GM18867 (cell line): Measurements from ENCODE around the gene CXXC5.
"Not testable (repeated sequence)": the region's sequence is repeated elsewhere in the genome, so short reads cannot be mapped to it uniquely, and the experiment has no call there.

Source experiments
- ATAC-seq: cut with Tn5 transposase; IDR thresholded peaks from one replicate; pipeline ENCODE4 v1.9.1; 2021; ENCODE audit warnings: mild to moderate bottlenecking, moderate library complexity; ENCODE audit not compliant: unreplicated experiment

CXXC5 gene

DNA sequence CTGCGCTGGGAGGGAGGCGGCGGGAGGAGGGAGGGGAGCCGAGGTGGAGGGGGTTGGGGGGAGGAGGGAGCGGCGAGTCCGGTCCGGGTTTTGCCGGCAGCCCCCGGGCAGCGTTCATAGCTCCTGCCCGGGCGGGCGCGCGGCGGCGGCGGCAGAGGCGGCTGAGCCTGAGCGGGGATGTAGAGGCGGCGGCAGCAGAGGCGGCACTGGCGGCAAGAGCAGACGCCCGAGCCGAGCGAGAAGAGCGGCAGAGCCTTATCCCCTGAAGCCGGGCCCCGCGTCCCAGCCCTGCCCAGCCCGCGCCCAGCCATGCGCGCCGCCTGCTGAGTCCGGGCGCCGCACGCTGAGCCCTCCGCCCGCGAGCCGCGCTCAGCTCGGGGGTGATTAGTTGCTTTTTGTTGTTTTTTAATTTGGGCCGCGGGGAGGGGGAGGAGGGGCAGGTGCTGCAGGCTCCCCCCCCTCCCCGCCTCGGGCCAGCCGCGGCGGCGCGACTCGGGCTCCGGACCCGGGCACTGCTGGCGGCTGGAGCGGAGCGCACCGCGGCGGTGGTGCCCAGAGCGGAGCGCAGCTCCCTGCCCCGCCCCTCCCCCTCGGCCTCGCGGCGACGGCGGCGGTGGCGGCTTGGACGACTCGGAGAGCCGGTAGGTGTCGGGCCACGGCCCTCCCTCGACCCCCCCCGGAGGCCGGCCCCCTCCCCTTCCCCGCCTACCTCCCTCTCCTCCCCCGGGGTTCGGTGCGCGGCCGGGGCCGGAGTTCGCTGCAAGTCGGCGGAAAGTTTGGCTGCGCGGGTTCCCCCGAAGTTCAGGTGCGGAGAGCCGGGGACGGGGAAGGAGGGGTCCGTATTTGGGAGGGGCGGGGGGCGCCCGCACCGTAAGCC is at the start of gene CXXC5:
Gene CXXC5 (plus strand): TSS at position 145 of the 877 bp plus-strand sequence. CDS start 32,175 bp downstream, outside the sequence.
- peak; percentile 40 for ATAC-seq

DNA sequence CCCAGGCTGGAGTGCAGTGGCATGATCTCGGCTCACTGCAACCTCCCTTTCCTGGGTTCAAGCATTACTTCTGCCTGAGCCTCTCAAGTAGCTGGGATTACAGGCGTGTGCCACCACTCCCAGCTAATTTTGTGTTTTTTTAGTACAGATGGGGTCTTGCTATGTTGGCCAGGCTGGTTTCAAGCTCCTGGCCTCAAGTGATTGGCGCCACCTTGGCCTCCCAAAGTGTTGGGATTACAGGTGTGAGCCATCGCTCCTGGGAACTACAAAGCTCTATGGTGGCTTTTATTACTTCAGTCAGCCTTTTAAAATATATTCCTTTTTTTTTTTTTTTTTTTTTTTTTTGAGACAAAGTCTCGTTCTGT is 49.6 kb upstream of the CXXC5 start:
- ATAC-seq, result not testable (repeated sequence)

DNA sequence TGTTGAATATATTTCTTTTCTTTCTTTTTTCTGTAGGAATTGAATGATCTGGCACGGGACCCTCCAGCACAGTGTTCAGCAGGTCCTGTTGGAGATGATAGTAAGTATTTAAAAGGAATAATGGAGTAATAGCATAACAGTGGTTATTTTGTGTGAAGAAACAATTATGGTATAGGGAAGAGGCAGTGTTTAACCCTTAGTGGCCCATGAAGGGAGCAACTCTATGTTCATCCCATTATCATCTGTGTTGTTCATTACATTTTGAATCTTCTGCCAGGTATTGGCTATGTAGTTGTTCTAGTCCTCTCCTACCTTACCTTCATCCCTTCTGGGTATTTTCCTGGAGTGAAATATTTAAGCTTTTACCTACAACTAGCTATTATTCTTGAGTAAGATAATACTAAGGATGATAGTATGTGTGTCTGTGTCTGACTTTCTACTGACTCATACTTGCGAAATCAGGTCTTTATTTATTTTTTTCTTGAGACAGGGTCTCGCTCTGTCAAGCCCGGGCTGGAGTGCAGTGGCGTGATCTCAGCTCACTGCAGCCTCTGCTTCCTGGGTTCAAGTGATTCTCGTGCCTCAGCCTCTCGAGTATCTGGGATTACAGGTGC is 47.7 kb upstream of the CXXC5 start:
- ATAC-seq, result no peak

- ATAC-seq, result no peak
Measured at GRCh38 chr5:139601429-139601828, 46.7 kb upstream of the CXXC5 start.

DNA sequence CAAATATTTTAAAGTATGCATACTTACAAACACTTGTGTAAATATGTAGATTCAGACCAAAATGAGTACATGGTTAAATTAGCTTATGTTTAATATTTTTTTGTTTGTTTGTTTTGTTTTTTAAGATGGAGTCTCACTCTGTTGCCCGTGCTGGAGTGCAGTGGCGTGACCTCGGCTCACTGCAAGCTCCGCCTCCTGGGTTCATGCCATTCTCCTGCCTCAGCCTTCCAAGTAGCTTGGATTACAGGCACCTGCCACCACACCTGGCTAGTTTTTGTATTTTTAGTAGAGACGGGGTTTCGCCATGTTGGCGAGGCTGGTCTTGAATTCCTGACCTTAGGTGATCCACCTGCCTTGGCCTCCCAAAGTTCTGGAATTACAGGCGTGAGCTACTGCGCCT is 46.2 kb upstream of the CXXC5 start:
- ATAC-seq, result not testable (repeated sequence)

DNA sequence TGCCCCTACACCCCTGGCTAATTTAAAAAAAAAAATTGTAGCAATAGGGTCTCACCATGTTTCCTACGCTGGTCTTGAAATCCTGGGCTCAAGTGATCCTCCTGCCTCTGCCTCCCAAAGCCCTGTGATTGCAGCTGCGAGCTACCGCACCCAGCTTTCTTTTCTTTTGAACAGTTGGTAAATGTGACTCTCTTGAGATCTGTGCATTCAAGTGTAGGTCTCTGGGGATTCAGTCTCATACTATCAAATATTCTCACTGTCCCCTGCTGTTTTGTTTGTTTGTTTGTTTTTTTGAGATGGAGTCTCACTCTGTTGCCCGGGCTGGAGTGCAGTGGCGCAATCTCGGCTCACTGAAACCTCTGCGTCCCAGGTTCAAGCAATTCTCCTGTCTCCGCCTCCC is 42.3 kb upstream of the CXXC5 start:
- no peak for ATAC-seq

GRCh38 chr5:139611703-139612584 is 36.2 kb upstream of the CXXC5 start:
- no peak for ATAC-seq

DNA sequence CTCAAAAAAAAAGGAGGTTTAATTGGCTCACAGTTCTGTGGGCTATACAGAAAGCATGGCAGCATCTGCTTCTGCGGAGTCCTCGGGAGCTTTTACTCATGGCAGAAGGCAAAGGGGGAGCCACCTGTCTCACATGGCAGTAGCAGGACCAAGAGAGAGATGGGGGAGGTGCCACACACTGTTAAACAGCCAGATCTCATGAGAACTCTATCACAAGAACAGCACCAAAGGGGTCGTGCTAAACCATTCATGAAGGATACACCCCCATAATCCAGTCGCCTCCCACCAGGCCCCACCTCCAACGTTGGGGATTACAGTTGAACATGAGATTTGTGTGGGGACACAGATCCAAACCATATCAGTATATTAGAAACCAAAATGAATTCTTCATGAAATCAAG is 28.3 kb upstream of the CXXC5 start:
- no peak for ATAC-seq

DNA sequence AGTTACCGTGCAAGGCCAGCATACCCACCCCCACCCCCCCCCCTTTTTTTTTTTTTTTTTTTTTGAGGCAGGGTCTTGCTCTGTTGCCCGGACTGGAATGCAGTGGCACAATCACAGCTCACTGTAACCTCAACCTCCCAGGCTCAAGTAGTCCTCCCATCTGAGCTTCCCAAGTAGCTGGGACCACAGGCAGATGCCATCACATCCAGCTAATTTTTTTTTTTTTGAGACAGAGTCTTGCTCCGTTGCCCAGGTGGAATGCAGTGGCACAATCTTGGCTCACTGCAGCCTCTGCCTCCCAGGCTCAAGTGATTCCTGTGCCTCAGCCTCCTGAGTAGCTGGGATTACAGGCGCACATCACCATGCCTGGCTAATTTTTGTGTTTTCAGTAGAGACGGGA is 22.8 kb upstream of the CXXC5 start:
- ATAC-seq, result not testable (repeated sequence)

- ATAC-seq, result no peak
Measured at GRCh38 chr5:139630855-139631254, 17.3 kb upstream of the CXXC5 start.

DNA sequence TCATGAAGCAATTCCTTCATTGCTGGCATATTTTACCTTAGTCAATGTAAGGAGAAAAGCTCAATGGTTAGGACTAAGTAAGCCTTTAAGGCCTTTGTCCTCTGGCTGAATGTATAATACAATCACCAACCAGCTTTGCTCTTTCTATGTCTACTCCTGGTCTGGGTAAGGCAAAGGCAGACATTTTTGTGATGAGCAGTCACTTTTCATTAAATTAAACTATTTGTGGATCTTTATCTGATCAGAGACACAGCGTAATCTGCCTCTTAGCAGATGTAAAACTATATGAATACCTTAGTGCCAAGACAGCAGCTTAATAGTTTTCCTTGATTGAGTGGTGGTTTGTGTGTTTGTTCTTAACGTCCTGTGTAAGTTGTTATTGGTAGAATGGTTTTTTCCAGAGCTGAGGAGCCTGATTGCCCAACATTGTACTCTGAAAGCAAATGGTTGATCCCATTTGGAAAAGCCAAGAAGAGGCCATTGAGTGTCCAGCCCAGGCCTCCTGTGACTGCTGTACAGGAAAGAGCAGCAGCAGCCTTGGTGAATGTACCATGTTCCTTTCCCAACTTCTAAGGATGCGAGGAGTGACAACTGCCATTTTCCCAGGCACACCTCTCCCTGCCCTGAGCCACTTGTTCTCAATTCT is 16.5 kb upstream of the CXXC5 start:
- no peak for ATAC-seq

DNA sequence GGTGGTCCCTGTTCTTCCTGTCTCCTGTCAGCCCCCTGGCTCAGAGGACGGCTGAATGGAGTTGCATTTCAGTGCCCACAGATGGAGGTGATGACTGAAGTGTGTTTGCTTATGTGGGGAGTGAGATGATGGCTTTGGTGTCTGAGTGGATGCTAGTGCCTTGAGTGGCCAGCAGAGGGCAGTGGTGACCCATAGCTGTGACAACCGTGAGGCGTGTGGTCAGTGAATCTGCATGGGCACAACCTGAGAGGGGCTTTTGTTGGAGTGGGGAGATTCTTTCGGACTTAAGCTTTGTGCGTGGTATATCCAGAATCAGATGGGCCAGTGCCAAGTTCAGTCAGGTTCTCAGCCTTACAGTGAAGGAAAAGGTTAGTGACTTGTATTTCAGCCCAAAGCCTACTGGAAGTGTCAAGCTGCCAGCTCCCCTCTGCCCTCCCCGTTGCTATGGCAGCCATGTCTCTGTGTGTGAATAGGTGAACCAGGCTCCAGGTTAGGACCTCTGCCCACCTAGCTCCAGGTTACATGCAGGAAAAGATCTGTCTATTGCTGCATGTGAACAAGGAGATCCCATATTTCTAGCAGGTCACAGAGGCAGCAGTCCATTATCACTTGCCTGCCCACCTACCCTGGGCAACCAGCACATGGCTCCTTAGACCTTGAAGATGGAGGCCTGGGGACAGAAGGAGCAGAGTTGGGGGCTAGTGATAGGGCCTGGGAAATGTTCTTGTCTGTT is 14.7 kb upstream of the CXXC5 start:
- ATAC-seq, result peak; percentile 32

- ATAC-seq, result no peak
Measured at GRCh38 chr5:139634028-139634325, 14.2 kb upstream of the CXXC5 start.

DNA sequence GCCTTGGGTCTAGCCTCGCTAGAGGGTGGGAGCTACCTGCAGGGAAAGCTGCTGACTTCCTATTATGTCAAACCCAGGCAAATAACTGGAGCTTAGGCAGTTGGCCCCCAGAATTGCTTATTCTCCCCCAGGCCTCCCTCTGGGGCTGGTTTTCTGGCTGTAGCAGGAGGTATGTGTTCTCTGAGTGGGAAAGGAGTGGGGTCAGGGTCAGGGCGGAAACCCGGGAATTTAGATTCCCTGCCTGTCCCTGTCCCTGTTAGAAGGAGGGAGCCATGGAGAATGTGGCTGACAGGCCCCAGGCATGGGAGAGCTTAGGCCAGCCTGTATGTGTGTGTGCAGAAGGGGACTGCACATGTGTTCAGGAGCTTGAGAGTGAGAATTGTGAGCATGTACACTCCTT is 13.6 kb upstream of the CXXC5 start:
- no peak for ATAC-seq

DNA sequence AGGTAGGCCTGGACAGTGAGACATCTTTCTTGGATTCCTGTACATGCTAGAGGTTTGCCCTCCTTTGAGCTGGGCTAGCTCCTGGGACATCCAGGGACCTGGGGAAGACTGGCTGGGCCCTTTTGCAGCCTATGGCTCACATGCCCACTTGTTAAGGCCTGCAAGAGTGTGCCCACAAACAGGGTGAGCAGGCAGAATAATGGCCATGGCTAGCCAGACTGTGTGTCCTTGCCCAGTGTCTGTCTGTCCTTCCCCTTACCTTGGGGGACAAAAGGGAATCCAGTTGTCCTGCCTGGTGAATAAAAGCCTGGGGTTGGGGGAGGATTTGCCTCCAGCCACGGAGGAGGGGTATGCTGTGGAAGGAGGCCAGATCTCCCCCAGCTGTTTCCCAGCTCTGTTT is 13.0 kb upstream of the CXXC5 start:
- ATAC-seq, result no peak

GRCh38 chr5:139635606-139636206 is 12.4 kb upstream of the CXXC5 start:
- no peak for ATAC-seq

DNA sequence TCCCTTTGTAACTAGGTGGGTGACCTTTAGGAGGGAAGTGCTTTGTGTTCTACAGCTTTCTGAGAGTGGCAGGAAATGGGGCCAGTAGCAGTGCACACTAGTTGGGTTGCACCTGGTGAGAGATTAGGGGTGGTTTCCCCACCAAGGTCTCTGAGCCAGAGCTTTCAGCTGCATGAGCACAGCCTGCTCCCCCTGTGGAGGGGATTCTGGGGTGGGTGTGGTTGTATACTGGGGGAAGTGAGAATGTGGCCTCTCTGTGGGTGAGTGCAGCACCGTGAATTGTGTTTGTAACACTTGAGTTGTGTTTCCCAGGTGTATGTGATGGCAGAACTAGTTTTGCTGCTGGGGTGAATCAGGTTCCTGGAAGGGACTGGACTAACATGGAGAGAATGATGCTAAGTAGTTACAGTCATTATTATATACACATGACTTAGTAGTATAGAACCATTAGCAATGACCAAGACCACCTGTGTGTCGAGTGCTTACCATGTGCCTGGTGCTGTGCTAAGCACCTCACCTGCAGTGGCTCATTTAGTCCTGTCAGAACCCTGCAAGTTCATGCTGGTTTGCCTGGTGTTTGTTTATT is 11.8 kb upstream of the CXXC5 start:
- peak; percentile 66 for ATAC-seq

GRCh38 chr5:139636975-139637408 is 11.2 kb upstream of the CXXC5 start:
- ATAC-seq, result no peak

DNA sequence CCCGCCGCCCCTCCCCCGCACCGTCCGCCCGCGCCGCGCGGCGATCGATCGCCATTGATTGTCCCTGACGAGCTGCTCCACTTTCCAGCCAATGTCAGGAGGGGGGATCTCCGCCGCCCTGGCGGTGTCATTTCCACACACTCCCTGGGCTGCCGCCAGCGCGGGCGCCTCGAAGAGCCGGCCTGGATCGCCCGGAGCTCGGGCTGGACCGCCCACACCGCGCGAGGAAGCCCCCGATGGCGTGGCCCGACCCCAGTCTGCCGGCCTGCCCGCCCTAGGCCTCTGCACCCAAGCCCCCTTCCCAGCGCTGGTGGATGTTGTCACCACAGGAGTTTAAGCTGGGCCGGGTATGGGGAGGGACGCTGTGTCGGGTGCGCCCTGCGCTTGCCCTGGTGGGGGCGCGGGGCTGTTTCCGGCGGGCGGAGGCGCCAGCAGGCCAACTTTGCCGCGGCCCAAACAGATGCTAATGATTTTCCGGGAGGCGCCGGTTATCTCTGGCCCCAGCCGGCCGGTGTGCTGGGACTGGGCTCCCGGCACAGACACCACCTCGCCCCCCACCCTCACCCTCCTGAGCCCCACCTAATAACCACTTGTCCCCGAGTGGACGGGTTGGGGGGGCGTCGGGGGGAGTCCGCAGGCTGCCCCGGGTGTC is 10.6 kb upstream of the CXXC5 start:
- no peak for ATAC-seq
